GM06990 (cell line): ENCODE measurements around the gene ANO1.

Source experiments
- DNase-seq: peaks from one replicate; pipeline ENCODE4 v3.0.0-alpha.2; 2011; ENCODE audit not compliant: insufficient read length; ENCODE audit errors: extremely low read depth
- H3K27me3 ChIP-seq: replicated peaks from 2 replicates; pipeline ENCODE4 v1.6.0; 2011; ENCODE audit warnings: low read length; ENCODE audit not compliant: control insufficient read depth, insufficient read depth
- H3K36me3 ChIP-seq: 2 replicates; pipeline ENCODE4 v1.5.1; 2011; ENCODE audit warnings: low read length; ENCODE audit not compliant: control insufficient read depth, insufficient read depth
- H3K4me3 ChIP-seq: replicated peaks from 2 replicates; pipeline ENCODE4 v1.5.1; 2011; ENCODE audit warnings: low read depth, mild to moderate bottlenecking, control low read depth, low read length
- CTCF ChIP-seq: IDR thresholded peaks from 2 replicates; pipeline ENCODE4 v1.5.1; 2011; ENCODE audit warnings: low read length, control low read depth, mild to moderate bottlenecking, inconsistent platforms; ENCODE audit not compliant: insufficient read depth, poor library complexity, severe bottlenecking

ANO1 gene

GRCh38 chr11:70168405-70168754 lies 90.3 kb downstream of the ANO1 start:
- H3K27me3 ChIP-seq, result no peaks in the 10 kb centered on the region; the same call in none of the 2 replicates
- no peak for TF ChIP-seq CTCF
- no peak overlapping the region for H3K4me3 ChIP-seq
- no peaks in the 10 kb centered on the region for H3K36me3 ChIP-seq
- DNase-seq, result no peak

GRCh38 chr11:70169127-70169526 lies 91.0 kb downstream of the ANO1 start:
- no peaks in the 10 kb centered on the region for H3K36me3 ChIP-seq
- no peaks in the 10 kb centered on the region; the same call in none of the 2 replicates for H3K27me3 ChIP-seq
- no peak for DNase-seq
- H3K4me3 ChIP-seq, result no peak overlapping the region
- no peak for TF ChIP-seq CTCF

GRCh38 chr11:70169632-70170031 lies 91.5 kb downstream of the ANO1 start:
- no peaks in the 10 kb centered on the region for H3K36me3 ChIP-seq
- no peaks in the 10 kb centered on the region; the same call in none of the 2 replicates for H3K27me3 ChIP-seq
- no peak for DNase-seq
- no peak for TF ChIP-seq CTCF
- H3K4me3 ChIP-seq, result no peak overlapping the region

- TF ChIP-seq CTCF, result no peak
- no peaks in the 10 kb centered on the region; the same call in none of the 2 replicates for H3K27me3 ChIP-seq
- no peak for DNase-seq
- H3K4me3 ChIP-seq, result no peak overlapping the region
- H3K36me3 ChIP-seq, result no peaks in the 10 kb centered on the region
Measured at GRCh38 chr11:70170596-70171210, 92.6 kb downstream of the ANO1 start.

- Histone ChIP-seq H3K36me3 (no peaks in the 10 kb centered on the region), H3K27me3 (no peaks in the 10 kb centered on the region; the same call in none of the 2 replicates), H3K4me3 (no peak overlapping the region)
- no peak for TF ChIP-seq CTCF
- DNase-seq, result no peak
Measured at GRCh38 chr11:70173018-70173417, 94.9 kb downstream of the ANO1 start.
